ENCODE measurements around the gene LHB. TPM values are rescaled to one million over a fixed set of nuclear protein-coding genes. Genes with fewer than 3 reads are reported as not detected.
A peak's percentile ranks its signal among the peaks of the same experiment; 100 is the strongest.

The LHB gene
- total RNA-seq, 1 experiment from 2014 or later = not detected

- no peak for DNase-seq (ENCODE audit: low spot score)
Observed at GRCh38 chr19:48985711-48986110, 31.2 kb downstream of the LHB start.

- DNase-seq (ENCODE audit: low spot score) = no peak
Observed at GRCh38 chr19:48982280-48982679, 34.6 kb downstream of the LHB start.

GRCh38 chr19:48977061-48977460, 39.8 kb downstream of the LHB start:
- no peak for DNase-seq (ENCODE audit: low spot score)

GRCh38 chr19:48975947-48976847, 40.7 kb downstream of the LHB start:
- DNase-seq (ENCODE audit: low spot score) = no peak

GRCh38 chr19:48970923-48971395, 45.9 kb downstream of the LHB start:
- DNase-seq (ENCODE audit: low spot score) = peak; percentile 74

- no peak for DNase-seq (ENCODE audit: low spot score)
Observed at GRCh38 chr19:48970139-48970766, 46.6 kb downstream of the LHB start.

GRCh38 chr19:48969276-48970138, 47.4 kb downstream of the LHB start:
- no peak for DNase-seq (ENCODE audit: low spot score)

- no peak for DNase-seq (ENCODE audit: low spot score)
Observed at GRCh38 chr19:48968813-48969218, 48.1 kb downstream of the LHB start.

- no peak for DNase-seq (ENCODE audit: low spot score)
Observed at GRCh38 chr19:48968179-48968661, 48.7 kb downstream of the LHB start.

GRCh38 chr19:48967346-48968178, 49.3 kb downstream of the LHB start:
- peak; percentile 91 for DNase-seq (ENCODE audit: low spot score)

- no peak for DNase-seq (ENCODE audit: low spot score)
Observed at GRCh38 chr19:48966541-48967345, 50.1 kb downstream of the LHB start.

Other genes with a start within 250 kb of the LHB start
- gene BCAT2, start 206.1 kb downstream of the LHB start, total RNA-seq (2014; rRNA removed; shearing (Covaris generic)) = 45.4 and 47.3 TPM in 2 replicates
- gene HSD17B14, start 180.6 kb downstream of the LHB start, total RNA-seq (2014; rRNA removed; shearing (Covaris generic)) = not detected in 2 replicates
- 2.9 and 5.4 TPM in 2 replicates for gene PLEKHA4, start 148.5 kb downstream of the LHB start, total RNA-seq (2014; rRNA removed; shearing (Covaris generic))
- gene PPP1R15A, start 144.7 kb downstream of the LHB start, total RNA-seq (2014; rRNA removed; shearing (Covaris generic)) = 15.8 and 16.1 TPM in 2 replicates
- not detected in 2 replicates for gene TULP2, start 118.3 kb downstream of the LHB start, total RNA-seq (2014; rRNA removed; shearing (Covaris generic))
- gene NUCB1, start 116.8 kb downstream of the LHB start, total RNA-seq (2014; rRNA removed; shearing (Covaris generic)) = 199 and 224 TPM in 2 replicates
- 0.27 TPM in 1 of 2 replicates, not detected in the other for gene DHDH, start 83.4 kb downstream of the LHB start, total RNA-seq (2014; rRNA removed; shearing (Covaris generic))
- gene BAX, start 62.2 kb downstream of the LHB start, total RNA-seq (2014; rRNA removed; shearing (Covaris generic)) = 132 and 135 TPM in 2 replicates
- gene FTL, start 51.8 kb downstream of the LHB start, total RNA-seq (2014; rRNA removed; shearing (Covaris generic)) = 22,782 and 25,960 TPM in 2 replicates
- 31.7 and 31.9 TPM in 2 replicates for gene GYS1, start 23.8 kb downstream of the LHB start, total RNA-seq (2014; rRNA removed; shearing (Covaris generic))
- 353 and 374 TPM in 2 replicates for gene RUVBL2, start 23.2 kb downstream of the LHB start, total RNA-seq (2014; rRNA removed; shearing (Covaris generic))
- not detected in 2 replicates for gene CGB3, start 7.2 kb upstream of the LHB start, total RNA-seq (2014; rRNA removed; shearing (Covaris generic))
- gene CGB2, start 14.8 kb upstream of the LHB start, total RNA-seq (2014; rRNA removed; shearing (Covaris generic)) = not detected in 2 replicates
- 0.77 and 11.4 TPM in 2 replicates for gene CGB1, start 19.8 kb upstream of the LHB start, total RNA-seq (2014; rRNA removed; shearing (Covaris generic))
- gene CGB5, start 26.8 kb upstream of the LHB start, total RNA-seq (2014; rRNA removed; shearing (Covaris generic)) = 0.33 and 3.3 TPM in 2 replicates
- 1.5 TPM in 1 of 2 replicates, not detected in the other for gene CGB8, start 32.0 kb upstream of the LHB start, total RNA-seq (2014; rRNA removed; shearing (Covaris generic))
- gene CGB7, start 40.7 kb upstream of the LHB start, total RNA-seq (2014; rRNA removed; shearing (Covaris generic)) = not detected in 2 replicates
- gene NTF4, start 47.7 kb upstream of the LHB start, total RNA-seq (2014; rRNA removed; shearing (Covaris generic)) = not detected in 2 replicates
- not detected in 2 replicates for gene KCNA7, start 55.6 kb upstream of the LHB start, total RNA-seq (2014; rRNA removed; shearing (Covaris generic))
- 138 and 189 TPM in 2 replicates for gene SNRNP70, start 68.4 kb upstream of the LHB start, total RNA-seq (2014; rRNA removed; shearing (Covaris generic))
- gene LIN7B, start 97.3 kb upstream of the LHB start, total RNA-seq (2014; rRNA removed; shearing (Covaris generic)) = 4.1 and 15.2 TPM in 2 replicates
- gene C19orf73, start 102.1 kb upstream of the LHB start, total RNA-seq (2014; rRNA removed; shearing (Covaris generic)) = 0.80 and 7.3 TPM in 2 replicates
- gene PPFIA3, start 102.5 kb upstream of the LHB start, total RNA-seq (2014; rRNA removed; shearing (Covaris generic)) = 5.4 and 6.9 TPM in 2 replicates
- gene HRC, start 138.3 kb upstream of the LHB start, total RNA-seq (2014; rRNA removed; shearing (Covaris generic)) = 0.06 TPM in 1 of 2 replicates, not detected in the other
- 3.9 and 5.0 TPM in 2 replicates for gene TRPM4, start 140.7 kb upstream of the LHB start, total RNA-seq (2014; rRNA removed; shearing (Covaris generic))

Data from H4 (cell line).